B cell (primary cell): ENCODE results near the gene ZFYVE9. TPM values are rescaled to one million over a fixed set of nuclear protein-coding genes. Genes with fewer than 3 reads are reported as not detected.

Experiments
- ATAC-seq: fragments of 200-7000 bp; cut with Tn5 transposase; one replicate; pipeline ENCODE4 v1.10.0; 2021; ENCODE audit warnings: low read depth, mild to moderate bottlenecking, moderate number of reproducible peaks, moderate library complexity
- CTCF ChIA-PET: fragments of 350-600 bp; sonication (Branson Sonifier 250); formaldehyde crosslinking; loops from one replicate; lab custom pipeline; 2021; ENCODE audit warnings: antibody characterized with exemption, inconsistent platforms; lab: Charles Lee
- POLR2A ChIA-PET: fragments of 350-600 bp; sonication (Branson Sonifier 250); formaldehyde crosslinking; loops from one replicate; lab custom pipeline; 2021; ENCODE audit warnings: antibody characterized with exemption; lab: Charles Lee
- DNase-seq: peaks from one replicate; pipeline ENCODE4 v3.0.0; 2013
- H2AFZ ChIP-seq: 2 replicates; pipeline ENCODE4 v1.6.1; 2012; ENCODE audit warnings: mild to moderate bottlenecking, low read depth, low read length; ENCODE audit not compliant: insufficient read depth, poor library complexity, severe bottlenecking
- H3K27ac ChIP-seq, 2 donors: 1 replicate in 1 of 2; 2 replicates in 1 of 2; pipeline ENCODE4 v1.5.1; 2012 to 2013; ENCODE audit warnings: low read length in 2 of 2, mild to moderate bottlenecking in 2 of 2, moderate library complexity in 1 of 2
- H3K27me3 ChIP-seq, 4 experiments: fragments of 200-600 bp in 1 of 4; sonication (generic) in 1 of 4; replicated peaks in 1 of 4; 1 replicate in 2 of 4; 2 replicates in 2 of 4; pipeline versions ENCODE4 v1.6.1 to v1.7.0; 2013 to 2016; ENCODE audit warnings: low read length in 3 of 4, mild to moderate bottlenecking in 2 of 4, mixed read lengths in 1 of 4, moderate library complexity in 1 of 4; ENCODE audit not compliant: insufficient read depth in 4 of 4, control insufficient read depth in 3 of 4; ENCODE audit errors: control extremely low read depth in 1 of 4
- H3K36me3 ChIP-seq, 2 experiments: replicated peaks in 1 of 2; 1 replicate in 1 of 2; 2 replicates in 1 of 2; pipeline versions ENCODE4 v1.6.1 to v1.7.1; 2013; ENCODE audit warnings: low read length in 1 of 2; ENCODE audit not compliant: insufficient read depth in 2 of 2, control insufficient read depth in 1 of 2; ENCODE audit errors: control extremely low read depth in 1 of 2, extremely low read depth in 1 of 2
- H3K4me1 ChIP-seq, 2 donors: fragments of 200-600 bp in 1 of 2; sonication (generic) in 1 of 2; 1 replicate in 1 of 2; 2 replicates in 1 of 2; pipeline versions ENCODE4 v1.5.1 to v1.6.1; 2013 to 2017; ENCODE audit warnings: low read length in 2 of 2; ENCODE audit not compliant: control insufficient read depth in 2 of 2, insufficient read depth in 2 of 2
- H3K4me2 ChIP-seq: replicated peaks from 2 replicates; pipeline ENCODE3; 2012; ENCODE audit warnings: mild to moderate bottlenecking, low read depth, low read length; ENCODE audit not compliant: poor library complexity, severe bottlenecking
- H3K4me3 ChIP-seq, 5 experiments: fragments of 200-600 bp in 1 of 5; sonication (generic) in 1 of 5; 1 replicate in 3 of 5; 2 replicates in 2 of 5; pipeline versions ENCODE4 v1.5.1 to v1.7.0; 2011 to 2016; ENCODE audit warnings: low read length in 4 of 5, mild to moderate bottlenecking in 4 of 5, low read depth in 2 of 5, control low read depth in 1 of 5, moderate library complexity in 1 of 5; ENCODE audit not compliant: insufficient read depth in 1 of 5; ENCODE audit errors: control extremely low read depth in 1 of 5, extremely low read depth in 1 of 5
- H3K79me2 ChIP-seq: fragments of 200-600 bp; sonication (generic); one replicate; pipeline ENCODE4 v1.6.0; 2016; ENCODE audit warnings: low read length; ENCODE audit not compliant: control insufficient read depth, insufficient read depth
- H3K9ac ChIP-seq: fragments of 200-600 bp; sonication (generic); 2 replicates; pipeline ENCODE4 v1.6.1; 2017; ENCODE audit warnings: mild to moderate bottlenecking, low read length, moderate library complexity
- H3K9me3 ChIP-seq, 3 donors: one replicate each; pipeline versions ENCODE4 v1.6.1 to v1.7.1; 2013; ENCODE audit warnings: low read length in 2 of 3; ENCODE audit not compliant: control insufficient read depth in 2 of 3, insufficient read depth in 1 of 3; ENCODE audit errors: control extremely low read depth in 1 of 3
- H4K20me1 ChIP-seq: 2 replicates; pipeline ENCODE4 v1.6.0; 2012; ENCODE audit warnings: mild to moderate bottlenecking, low read length; ENCODE audit not compliant: insufficient read depth, control insufficient read depth, poor library complexity, severe bottlenecking
- H3K27ac Mint-ChIP-seq: one replicate; pipeline ENCODE4 v1.8.0; 2021; ENCODE audit warnings: mixed read lengths
- H3K27me3 Mint-ChIP-seq: one replicate; pipeline ENCODE4 v1.8.0; 2021; ENCODE audit warnings: mixed read lengths
- H3K4me1 Mint-ChIP-seq: one replicate; pipeline ENCODE4 v1.8.0; 2021; ENCODE audit warnings: mixed read lengths
- H3K4me3 Mint-ChIP-seq: one replicate; pipeline ENCODE4 v1.8.0; 2021; ENCODE audit warnings: mixed read lengths
- H3K9me3 Mint-ChIP-seq: one replicate; pipeline ENCODE4 v1.8.0; 2022; ENCODE audit warnings: mixed read lengths; ENCODE audit not compliant: insufficient read depth
- CTCF ChIP-seq: fragments of 200-600 bp; IDR thresholded peaks from one replicate; pipeline ENCODE4 v1.8.0; 2022; ENCODE audit warnings: antibody characterized with exemption, mild to moderate bottlenecking
- EZH2 ChIP-seq: IDR thresholded peaks from 2 replicates; pipeline ENCODE4 v1.6.1; 2012; ENCODE audit warnings: borderline replicate concordance, low read depth, mild to moderate bottlenecking, moderate library complexity, low read length; ENCODE audit not compliant: insufficient read depth, poor library complexity, severe bottlenecking
- WGBS: methylation state at CpG from one replicate; pipeline ENCODE4 v1.1.5; 2013; ENCODE audit warnings: missing lambda C conversion rate; ENCODE audit not compliant: insufficient coverage; 5-methylcytosine and 5-hydroxymethylcytosine counted together
- intact Hi-C: fragments of 100-400 bp; cut with micrococcal nuclease; formaldehyde crosslinking; loops from one replicate; pipeline ENCODE4 v1.10.0; 2022
- polyA plus RNA-seq: library from polyadenylated mRNA; depleted of rRNA; stranded (reverse); fragments of >200 nt; gene quantifications from 2 replicates; pipeline ENCODE4 v1.2.3, GENCODE V29; 2012
- total RNA-seq, 2 donors: library from RNA; stranded (reverse); fragments of 120-200 nt in 1 of 2; gene quantifications; 1 replicate in 1 of 2; 2 replicates in 1 of 2; pipeline versions ENCODE4 v1.2.3 to v1.2.4, GENCODE V29; 2013 to 2022

Gene ZFYVE9
- total and polyA plus RNA-seq, 2 donors (not counting 1 experiment from before 2014, with no cell fraction given): 0.16 to 3.3 TPM

- Histone ChIP-seq H3K9ac (no peak overlapping the region), H2AFZ (no peak overlapping the region), H4K20me1 (no peaks in the 10 kb centered on the region), H3K36me3 (no peaks in the 10 kb centered on the region), H3K79me2 (no peaks in the 10 kb centered on the region), H3K27me3 (no peaks in the 10 kb centered on the region), H3K9me3 (no peaks in the 10 kb centered on the region), H3K4me2 (no peak overlapping the region), H3K4me3 (no peak overlapping the region), H3K4me1 (no peaks in the 10 kb centered on the region), H3K27ac (no peak overlapping the region)
- Mint-ChIP-seq H3K4me3 (no peak overlapping the region), H3K9me3 (no peaks in the 10 kb centered on the region), H3K4me1 (no peaks in the 10 kb centered on the region), H3K27ac (no peak overlapping the region), H3K27me3 (no peaks in the 10 kb centered on the region)
- ChIA-PET CTCF (interaction anchor here (1.1 kb wide), 1 partner anchor 9 kb away, joined by 4 read pairs; no protein-coding TSS in a partner anchor), POLR2A (no interaction called here)
- ATAC-seq: no peak
- intact Hi-C loops: no loop called here
- WGBS: 89% methylated on average over 2 of the region's 3 CpGs
- TF ChIP-seq EZH2 (no peak), CTCF (no peak)
- no peak for DNase-seq
These were observed 193.1 kb downstream of the ZFYVE9 start for GRCh38 chr1:52334906-52335528.

- no peak overlapping the region for H3K4me2 ChIP-seq
- no peaks in the 10 kb centered on the region for H3K4me1 ChIP-seq
- TF ChIP-seq EZH2 (no peak), CTCF (no peak)
- no peaks in the 10 kb centered on the region for H3K9me3 ChIP-seq
- Mint-ChIP-seq H3K27me3 (no peaks in the 10 kb centered on the region), H3K27ac (no peak overlapping the region), H3K9me3 (no peaks in the 10 kb centered on the region), H3K4me1 (no peaks in the 10 kb centered on the region), H3K4me3 (no peak overlapping the region)
- no peak overlapping the region for H3K9ac ChIP-seq
- DNase-seq (no peak), ATAC-seq (no peak)
- no peak overlapping the region for H3K27ac ChIP-seq
- intact Hi-C loops: no loop called here
- H2AFZ ChIP-seq: no peak overlapping the region
- no peaks in the 10 kb centered on the region for H3K36me3 ChIP-seq
- WGBS: 100% methylated on average over 2 of the region's 2 CpGs
- POLR2A ChIA-PET: no interaction called here
- CTCF ChIA-PET: no interaction called here
- no peaks in the 10 kb centered on the region for H4K20me1 ChIP-seq
- H3K79me2 ChIP-seq: no peaks in the 10 kb centered on the region
- H3K27me3 ChIP-seq: no peaks in the 10 kb centered on the region
- no peak overlapping the region for H3K4me3 ChIP-seq
These were observed 195.6 kb downstream of the ZFYVE9 start for GRCh38 chr1:52337439-52337838.
